ENCODE measurements around the gene ANAPC1.
"Not testable (repeated sequence)": the region's sequence is repeated elsewhere in the genome, so short reads cannot be mapped to it uniquely, and the experiment has no call there.

DNA sequence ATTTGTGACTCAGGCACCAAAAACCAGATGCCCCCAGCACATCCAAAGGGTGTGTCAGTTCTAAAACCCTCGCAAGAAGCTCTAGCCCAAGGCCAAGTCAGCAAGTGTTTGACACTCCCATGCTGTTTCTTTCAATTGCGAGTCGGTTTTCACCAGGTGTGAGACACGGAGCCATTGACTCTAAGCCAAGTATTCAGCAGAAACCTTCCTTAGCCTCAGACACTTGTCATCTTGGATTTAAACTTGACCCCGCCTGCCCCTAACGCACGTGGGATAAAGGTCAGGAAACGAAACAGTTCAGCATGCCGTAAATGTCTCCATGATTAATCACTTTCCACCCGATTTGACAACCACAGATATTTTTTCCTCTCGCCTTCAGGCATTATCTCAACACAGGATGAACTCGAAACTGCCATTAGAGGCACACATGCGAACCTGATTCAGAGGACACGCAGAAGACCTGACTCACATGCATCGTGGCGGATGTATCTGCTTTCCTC lies 156.3 kb downstream of the ANAPC1 start:
- not testable (repeated sequence) for TF ChIP-seq CTCF (conservative IDR thresholded peaks at IDR 0.05 in 1 of 2, IDR thresholded peaks at IDR 0.05 in 1 of 2; ENCODE audit: extremely low read depth in 1 of 2, insufficient read depth in 1 of 2, low read depth in 1 of 2, low read length in 2 of 2); EZH2 (IDR thresholded peaks at IDR 0.05; ENCODE audit: borderline replicate concordance, low read length)
